ENCODE data around the gene CARD19. TPM values are rescaled to one million over a fixed set of nuclear protein-coding genes. Genes with fewer than 3 reads are reported as not detected.

Gene CARD19
- total RNA-seq, 1 experiment from 2014 or later = 63.4 TPM

- H3K4me3 ChIP-seq (ENCODE audit: low read depth in 2 of 2, low read length in 2 of 2) = peak overlapping the region; percentile 62 to 69
- intact Hi-C loops (cut with micrococcal nuclease; ENCODE audit: unreplicated experiment) = no loop called here
These were observed 36.4 kb downstream of the CARD19 start for GRCh38 chr9:93132287-93132927.

More at GRCh38 chr9:93132287-93132927, 36.4 kb downstream of the CARD19 start:
- CTCF ChIA-PET = no interaction called here
- Histone ChIP-seq H3K36me3 (ENCODE audit: control insufficient read depth, insufficient read depth, low read length) (no peaks in the 10 kb centered on the region; the same call in 1 of the 2 replicates), H3K4me1 (ENCODE audit: control insufficient read depth, insufficient read depth, low read length) (peaks cover 21% of the 10 kb centered on the region), H3K27ac (ENCODE audit: low read length) (peak overlapping the region; percentile 66), H3K27me3 (ENCODE audit: control insufficient read depth, insufficient read depth, low read length) (no peaks in the 10 kb centered on the region), H3K9me3 (ENCODE audit: control insufficient read depth, insufficient read depth, low read depth, low read length) (no peaks in the 10 kb centered on the region)
- no peak for TF ChIP-seq REST (IDR thresholded peaks at IDR 0.05; ENCODE audit: insufficient read depth in 1 of 2, low read depth in 2 of 2, low read length in 1 of 2)
- no peak for TF ChIP-seq POLR2AphosphoS5 (IDR thresholded peaks at IDR 0.05; ENCODE audit: low read depth, low read length)
- no peak for TF ChIP-seq TCF7L2 (IDR thresholded peaks at IDR 0.05; ENCODE audit: low read depth, low read length)
- no peak for TF ChIP-seq CTCF (IDR thresholded peaks at IDR 0.05)
- no peak for TF ChIP-seq SIN3A (IDR thresholded peaks at IDR 0.05; ENCODE audit: borderline replicate concordance, insufficient read depth, low read depth, low read length)
- no TSS peak for BruUV-seq (replicated peaks)
- ATAC-seq = peak; percentile 8; the same call in 1 of the 2 replicates
- DNase-seq (ENCODE audit: low read depth, low spot score) = no peak
- POLR2A ChIA-PET = no interaction called here
- in situ Hi-C loops (cut with HindIII; ENCODE audit: low pct_unique_long_range_greater_than_20kb, low sequenced_read_pairs) = no loop called here
